LNCAP (cell line): ENCODE measurements around the gene RNF207.

Experiments used
- CTCF ChIP-seq: fragments of 450-650 bp; IDR thresholded peaks from 2 replicates; pipeline ENCODE4 v1.5.1; 2017; ENCODE audit warnings: mild to moderate bottlenecking

The RNF207 gene

GRCh38 chr1:6266641-6267040 is 60.7 kb downstream of the RNF207 start:
- TF ChIP-seq CTCF = no peak

GRCh38 chr1:6267686-6268322 is 61.9 kb downstream of the RNF207 start:
- TF ChIP-seq CTCF = no peak

GRCh38 chr1:6268415-6268814 is 62.5 kb downstream of the RNF207 start:
- TF ChIP-seq CTCF = no peak

GRCh38 chr1:6269296-6269695 is 63.4 kb downstream of the RNF207 start:
- no peak for TF ChIP-seq CTCF

- TF ChIP-seq CTCF = no peak
Measured at GRCh38 chr1:6269720-6270400, 63.9 kb downstream of the RNF207 start.

GRCh38 chr1:6270401-6270800 is 64.5 kb downstream of the RNF207 start:
- no peak for TF ChIP-seq CTCF
